Activated CD4-positive, alpha-beta T cell treated with anti-CD3 and anti-CD28 coated beads, Interleukin-2, amount 50 U/mL, for 16 hours (primary cell): ENCODE data around the gene TIMELESS.
A peak's percentile ranks its signal among the peaks of the same experiment; 100 is the strongest.
"Not testable (repeated sequence)": the region's sequence is repeated elsewhere in the genome, so short reads cannot be mapped to it uniquely, and the experiment has no call there.

Source experiments
- DNase-seq: peaks from one replicate; pipeline ENCODE4 v3.0.0-alpha.2; 2020

The TIMELESS gene

GRCh38 chr12:56448860-56449621 lies at the start of gene TIMELESS:
Gene TIMELESS (minus strand): TSS chr12:56449426. CDS start chr12:56434170, 15,256 bp downstream.
- peak; percentile 91 for DNase-seq

- not testable (repeated sequence) for DNase-seq
Measured at GRCh38 chr12:56498126-56498902, 49.1 kb upstream of the TIMELESS start.

- peak; percentile 38 for DNase-seq
Measured at GRCh38 chr12:56496704-56497103, 47.5 kb upstream of the TIMELESS start.

- DNase-seq: not testable (repeated sequence)
Measured at GRCh38 chr12:56494481-56494880, 45.3 kb upstream of the TIMELESS start.

- not testable (repeated sequence) for DNase-seq
Measured at GRCh38 chr12:56494106-56494415, 44.8 kb upstream of the TIMELESS start.

- DNase-seq: not testable (repeated sequence)
Measured at GRCh38 chr12:56493409-56494105, 44.3 kb upstream of the TIMELESS start.

GRCh38 chr12:56490360-56490759 lies 41.1 kb upstream of the TIMELESS start:
- DNase-seq: no peak

- DNase-seq: peak; percentile 51
Measured at GRCh38 chr12:56488041-56488955, 39.1 kb upstream of the TIMELESS start, which contains the start of gene GLS2. Gene GLS2 (minus strand): TSS chr12:56488161. CDS start chr12:56488118, 43 bp downstream.

GRCh38 chr12:56487448-56488040 lies 38.3 kb upstream of the TIMELESS start:
- DNase-seq: no peak

GRCh38 chr12:56486694-56487093 lies 37.5 kb upstream of the TIMELESS start:
- no peak for DNase-seq

- no peak for DNase-seq
Measured at GRCh38 chr12:56484566-56484965, 35.3 kb upstream of the TIMELESS start.

GRCh38 chr12:56479625-56480024 lies 30.4 kb upstream of the TIMELESS start:
- no peak for DNase-seq

GRCh38 chr12:56477521-56478225 lies 28.4 kb upstream of the TIMELESS start:
- DNase-seq: no peak

- no peak for DNase-seq
Measured at GRCh38 chr12:56476972-56477432, 27.8 kb upstream of the TIMELESS start.

- DNase-seq: no peak
Measured at GRCh38 chr12:56476143-56476542, 26.9 kb upstream of the TIMELESS start.

- DNase-seq: no peak
Measured at GRCh38 chr12:56474389-56474788, 25.2 kb upstream of the TIMELESS start.

GRCh38 chr12:56469007-56469930 lies 20.0 kb upstream of the TIMELESS start:
- DNase-seq: no peak

- peak; percentile 94 for DNase-seq
Measured at GRCh38 chr12:56468216-56469006, 19.2 kb upstream of the TIMELESS start, which contains the start of gene SPRYD4. Gene SPRYD4 (plus strand): TSS chr12:56468578. CDS start chr12:56468592, 14 bp downstream.

GRCh38 chr12:56462565-56462964 lies 13.3 kb upstream of the TIMELESS start:
- DNase-seq: no peak
